Central memory CD4-positive, alpha-beta T cell (primary cell): Measurements from ENCODE around the gene NSF.
"Not testable (repeated sequence)": the region's sequence is repeated elsewhere in the genome, so short reads cannot be mapped to it uniquely, and the experiment has no call there.

ENCODE experiments used
- DNase-seq: peaks from one replicate; pipeline ENCODE4 v3.0.0; 2022

NSF gene

DNA sequence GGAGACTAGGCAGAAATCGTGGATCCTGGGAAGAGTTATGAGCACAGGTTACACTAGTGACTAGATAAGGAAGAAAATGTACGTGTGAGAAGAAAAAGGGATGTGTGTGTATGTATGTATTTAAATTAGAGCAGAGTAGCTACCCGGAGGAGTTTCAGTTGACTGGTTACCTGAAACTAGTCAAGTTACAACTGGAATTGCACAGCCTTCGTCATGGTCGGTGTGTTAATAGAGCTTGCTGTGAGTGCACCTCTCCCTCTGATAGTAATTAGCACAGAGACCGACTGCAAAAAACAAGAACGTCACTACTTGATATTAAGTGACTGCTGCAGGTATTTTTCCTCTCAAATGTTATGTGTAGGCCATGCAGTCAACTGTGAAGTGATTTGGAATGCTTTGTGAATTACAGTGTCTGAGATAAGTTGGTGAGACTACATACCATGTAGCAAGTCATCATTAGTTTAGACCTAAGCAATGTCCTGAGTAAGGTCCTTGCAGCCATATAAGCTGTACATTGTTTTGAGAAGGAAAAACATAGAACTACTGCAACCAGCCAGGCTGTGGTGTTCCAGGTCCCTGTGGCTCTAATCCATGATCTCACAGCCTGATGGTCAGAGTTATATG is 132.3 kb downstream of the NSF start:
- no peak for DNase-seq

DNA sequence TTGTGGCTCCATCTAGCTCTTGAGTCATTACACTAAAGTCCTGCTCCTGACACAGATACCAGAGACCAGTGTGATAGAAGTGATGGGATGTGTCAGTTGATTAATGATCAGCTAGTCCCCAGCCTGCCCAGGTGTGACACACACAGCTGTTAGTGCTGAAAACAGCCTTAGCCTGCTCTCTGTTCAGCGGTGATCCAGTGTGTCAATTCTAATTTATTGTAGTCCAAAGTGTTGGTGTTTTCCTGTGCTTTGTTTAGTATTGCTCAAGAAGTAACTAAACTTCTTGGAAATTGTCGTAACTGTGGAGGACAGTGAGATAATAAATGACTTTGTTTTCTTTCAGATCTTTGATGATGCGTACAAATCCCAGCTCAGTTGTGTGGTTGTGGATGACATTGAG is 135.7 kb downstream of the NSF start:
- no peak for DNase-seq

DNA sequence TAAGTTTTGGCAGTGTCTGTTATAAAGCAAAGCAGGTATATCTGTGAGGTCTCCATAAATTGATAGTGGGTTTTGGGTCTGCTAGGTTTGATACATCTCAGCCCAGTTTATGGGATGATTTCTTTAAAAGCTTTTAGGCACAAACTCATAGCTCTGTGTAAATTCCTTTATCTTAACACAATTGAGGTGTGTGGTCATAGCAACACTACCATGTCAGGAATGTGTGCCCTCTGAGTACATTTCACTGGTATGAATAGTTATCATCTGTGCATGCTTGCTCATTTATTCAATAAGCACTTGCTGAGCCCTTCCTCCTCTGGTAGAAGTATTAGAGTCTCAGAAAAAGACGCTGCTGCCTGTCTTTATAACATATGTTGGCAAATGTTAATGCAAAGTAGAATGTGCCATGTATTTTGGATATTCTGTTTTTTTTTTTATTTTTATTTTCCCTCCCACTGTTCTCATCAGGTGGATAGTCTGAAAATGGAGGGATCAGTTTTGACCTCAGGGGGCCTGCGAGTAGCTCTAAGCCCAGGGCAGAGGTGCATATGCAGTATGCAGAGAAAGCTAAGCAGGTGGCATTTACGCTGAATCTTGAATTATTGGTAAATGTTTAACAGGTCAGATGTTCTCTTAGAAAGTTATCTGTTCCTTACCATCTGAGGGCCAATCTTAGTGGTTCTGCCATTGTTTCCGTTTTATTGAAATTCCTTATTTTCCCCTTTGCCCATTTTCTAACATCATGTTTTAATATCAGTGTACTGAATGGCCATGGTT is 137.3 kb downstream of the NSF start:
- no peak for DNase-seq

DNA sequence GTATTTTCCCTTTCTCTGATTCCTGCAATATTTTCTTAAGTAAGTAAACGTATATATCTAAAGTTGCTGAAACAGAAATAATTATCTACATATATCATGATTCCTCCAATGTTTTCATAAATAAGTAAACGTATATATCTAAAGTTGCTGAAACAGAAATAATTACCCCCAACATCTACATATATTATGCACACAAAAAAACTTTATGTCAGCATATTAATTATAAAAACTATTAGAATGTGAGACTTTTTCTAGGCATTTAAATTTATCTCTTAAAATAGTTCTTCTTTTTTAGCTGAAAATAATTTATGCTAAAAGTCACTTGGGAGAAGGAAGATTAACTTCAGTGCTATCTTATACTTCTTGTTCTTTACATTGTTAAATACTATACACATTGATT is 139.6 kb downstream of the NSF start:
- DNase-seq: no peak

DNA sequence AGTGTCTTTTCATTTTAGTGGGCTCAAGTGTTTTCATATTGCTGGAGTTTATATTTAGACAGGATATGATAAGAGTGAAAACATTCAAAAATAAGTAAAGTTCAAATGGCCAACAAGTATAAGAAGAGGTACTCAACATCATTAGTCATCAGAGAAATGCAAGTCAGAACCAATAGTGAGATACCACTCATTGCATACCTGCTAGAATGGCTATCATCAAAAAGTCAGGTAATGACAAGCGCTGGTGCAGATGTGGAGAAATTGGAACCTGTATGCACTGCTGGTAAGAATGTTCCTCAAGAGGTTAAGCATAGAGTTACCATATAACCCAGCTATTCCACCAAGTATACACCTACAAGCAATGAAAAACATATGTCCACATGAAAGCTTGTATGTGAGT is 140.2 kb downstream of the NSF start:
- DNase-seq: no peak

DNA sequence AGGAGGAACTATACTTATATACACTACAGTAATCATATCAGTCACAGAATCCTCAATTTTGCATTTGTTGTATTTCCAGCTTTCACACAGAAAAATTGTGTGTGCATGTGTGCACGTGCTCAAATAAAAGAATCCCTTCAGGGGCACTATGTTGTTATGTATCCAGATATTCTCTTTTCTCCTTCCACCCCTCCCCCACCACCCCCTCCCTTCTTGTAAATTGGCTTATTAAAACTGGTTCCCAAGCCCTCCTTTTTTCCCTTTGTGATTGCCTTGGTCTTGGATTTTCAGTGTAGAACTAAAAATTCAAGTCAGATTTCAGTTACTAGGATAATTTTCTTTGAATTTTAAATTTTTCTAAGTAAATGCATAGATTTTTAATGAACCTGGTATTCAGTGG is 141.7 kb downstream of the NSF start:
- DNase-seq: no peak

DNA sequence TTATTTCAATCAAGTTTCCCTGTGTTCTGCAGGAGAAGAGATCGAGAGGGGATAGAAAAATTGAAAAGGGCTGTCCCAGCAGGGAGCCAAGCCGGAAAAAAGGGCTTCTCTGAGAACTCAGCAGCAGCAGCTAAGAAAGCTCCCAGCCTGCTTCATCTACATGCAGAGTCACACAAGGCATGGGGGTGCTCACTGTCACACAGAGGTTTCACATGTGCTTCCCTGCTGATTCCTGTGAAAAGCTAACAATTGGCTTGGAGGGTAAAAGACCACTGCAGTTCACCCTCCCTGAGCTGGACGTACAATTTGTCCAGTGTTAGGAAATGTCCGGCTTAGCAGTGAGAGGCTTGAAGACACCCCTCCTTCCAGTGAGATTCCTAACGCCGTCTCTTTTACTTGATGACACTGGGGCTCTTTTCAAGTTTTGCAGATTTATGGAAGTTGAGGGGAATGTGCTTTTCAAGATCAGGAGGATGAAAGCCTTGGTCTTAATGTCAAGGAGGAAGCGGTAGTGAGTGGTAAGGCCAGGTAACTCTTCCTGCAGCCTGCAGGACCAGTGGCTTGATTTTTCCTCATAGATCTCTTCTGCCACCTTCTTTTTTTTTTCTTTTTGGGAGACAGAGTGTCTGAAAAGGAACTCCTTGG is 142.4 kb downstream of the NSF start:
- no peak for DNase-seq

DNA sequence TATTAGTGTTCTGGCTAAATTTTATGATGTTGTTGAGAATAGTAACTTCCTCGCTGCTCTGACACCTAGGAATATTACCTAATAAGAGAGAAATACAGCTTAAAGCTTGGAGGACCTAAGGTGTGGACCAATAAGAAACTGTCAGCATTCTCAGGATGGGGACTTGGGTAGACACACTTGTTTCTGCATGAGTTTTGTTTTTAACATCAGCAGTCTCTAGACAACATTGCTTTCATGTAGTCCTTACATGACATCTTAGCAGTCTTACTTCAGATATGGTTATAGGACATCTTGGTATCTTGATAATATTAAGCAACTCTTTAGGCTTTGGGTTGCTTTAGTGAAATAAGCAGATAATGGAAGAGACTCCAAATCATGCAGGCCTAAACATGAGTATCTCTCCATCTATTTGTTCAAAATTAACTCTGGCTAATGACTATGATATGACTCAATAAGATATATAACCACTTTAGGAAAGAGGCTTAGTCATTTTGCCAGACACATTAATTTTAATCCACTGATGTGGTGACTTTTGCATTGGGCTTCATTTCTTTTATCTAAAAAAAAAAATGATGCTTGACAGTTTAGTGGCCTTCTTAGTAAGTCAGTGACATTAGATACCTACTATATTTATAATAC is 143.5 kb downstream of the NSF start:
- DNase-seq: no peak

DNA sequence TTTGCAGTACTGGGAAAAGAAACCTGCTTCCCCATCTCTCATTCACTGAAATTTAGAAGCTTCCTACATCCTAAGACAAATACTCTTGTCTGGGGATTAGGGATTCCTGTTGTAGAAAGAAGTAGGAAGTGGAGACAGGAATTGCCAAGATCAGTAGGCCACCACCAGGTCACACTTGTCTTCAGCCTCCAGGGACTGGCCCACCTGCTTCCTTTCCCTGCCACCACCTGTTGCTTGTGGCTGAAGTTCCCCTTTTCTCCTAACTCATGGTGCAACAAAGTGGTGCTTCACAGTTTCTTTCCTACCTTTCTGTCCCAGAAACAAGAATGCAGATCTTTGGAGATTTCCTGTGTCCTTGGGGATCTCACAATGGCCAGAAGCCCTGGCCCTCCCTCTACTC is 145.6 kb downstream of the NSF start:
- DNase-seq: no peak

DNA sequence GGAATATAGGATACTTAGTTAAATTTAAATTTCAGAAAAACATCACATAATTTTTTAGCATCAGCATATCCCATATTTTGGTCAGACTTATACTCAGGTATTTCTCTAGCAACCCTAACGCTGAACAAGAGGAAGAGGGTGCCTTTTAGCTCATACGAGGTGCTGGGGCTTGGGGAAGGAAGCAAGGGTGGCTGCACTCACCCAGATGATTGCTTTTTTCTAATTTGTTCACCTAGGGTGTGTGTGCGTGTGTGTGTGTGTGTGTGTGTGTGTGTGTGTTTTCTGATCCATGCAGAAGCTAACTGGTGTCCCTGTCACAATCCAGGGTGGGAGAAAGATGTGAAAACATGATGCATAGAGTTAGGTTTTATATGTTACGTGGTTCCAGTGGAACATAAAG is 146.9 kb downstream of the NSF start:
- no peak for DNase-seq

DNA sequence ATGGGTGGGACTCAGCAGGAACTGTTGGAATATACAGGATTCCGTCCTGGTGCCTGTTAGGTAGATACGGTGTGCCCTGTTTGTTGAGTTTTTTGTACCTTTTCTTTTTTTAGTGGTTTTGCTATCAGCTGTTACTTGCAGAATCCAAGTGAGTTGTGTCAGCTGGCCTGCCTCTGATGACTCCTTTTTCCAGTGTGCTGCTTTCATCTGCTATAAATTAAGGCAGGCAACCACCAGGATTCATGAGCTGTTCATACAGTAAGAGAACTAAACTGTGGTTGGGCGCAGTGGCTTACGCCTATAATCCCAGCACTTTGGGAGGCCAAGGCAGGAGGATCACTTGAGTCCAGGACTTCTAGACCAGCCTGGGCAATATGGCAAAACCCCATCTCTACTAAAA is 148.1 kb downstream of the NSF start:
- no peak for DNase-seq

DNA sequence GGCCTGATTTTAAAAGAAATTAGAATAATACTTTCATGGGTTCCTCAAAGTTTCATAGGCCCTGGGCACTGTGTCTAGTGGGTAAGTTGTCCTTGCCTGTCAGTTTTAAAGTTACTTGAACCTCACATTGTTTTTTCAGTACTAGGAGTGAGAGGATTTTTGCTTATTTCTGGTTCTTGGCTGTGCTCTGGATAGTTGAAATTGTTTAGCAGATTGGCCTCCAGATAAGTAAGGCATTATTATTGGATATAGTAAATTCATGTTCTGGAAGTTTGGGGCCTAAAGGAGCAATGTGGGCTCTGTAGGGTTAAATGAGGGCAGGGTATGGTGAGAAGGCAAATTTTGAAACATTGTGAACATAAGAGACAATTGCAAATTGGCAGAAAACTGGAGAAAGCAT is 149.5 kb downstream of the NSF start:
- no peak for DNase-seq

DNA sequence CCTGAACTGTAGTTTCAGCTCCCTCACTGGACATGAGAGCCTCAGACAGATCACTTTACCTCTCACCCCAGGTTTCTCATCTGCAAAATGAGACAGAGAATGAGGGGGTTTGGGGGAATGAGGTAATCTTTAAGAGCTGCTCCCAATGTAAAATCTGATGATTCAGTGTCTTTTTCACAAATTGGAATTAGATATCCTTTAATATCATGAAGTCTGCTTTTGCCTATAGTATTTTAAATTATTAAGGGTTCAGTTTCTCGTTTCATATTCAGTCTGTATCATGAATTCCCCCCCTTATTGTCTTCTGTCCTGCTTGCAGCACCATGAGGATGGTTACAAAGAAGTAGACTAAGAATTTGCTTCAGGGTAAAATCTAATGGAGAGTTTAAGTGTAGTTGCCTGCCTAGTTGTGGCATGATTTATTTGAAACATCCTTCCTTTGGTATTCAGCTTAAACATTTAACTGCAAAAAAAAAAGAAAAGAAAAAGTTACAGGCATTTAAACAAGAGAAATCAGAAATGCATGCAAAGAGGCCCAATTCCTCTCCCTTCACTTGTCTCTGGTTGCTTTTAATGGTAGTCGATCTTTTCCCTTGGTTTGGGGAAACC is 150.8 kb downstream of the NSF start:
- no peak for DNase-seq

DNA sequence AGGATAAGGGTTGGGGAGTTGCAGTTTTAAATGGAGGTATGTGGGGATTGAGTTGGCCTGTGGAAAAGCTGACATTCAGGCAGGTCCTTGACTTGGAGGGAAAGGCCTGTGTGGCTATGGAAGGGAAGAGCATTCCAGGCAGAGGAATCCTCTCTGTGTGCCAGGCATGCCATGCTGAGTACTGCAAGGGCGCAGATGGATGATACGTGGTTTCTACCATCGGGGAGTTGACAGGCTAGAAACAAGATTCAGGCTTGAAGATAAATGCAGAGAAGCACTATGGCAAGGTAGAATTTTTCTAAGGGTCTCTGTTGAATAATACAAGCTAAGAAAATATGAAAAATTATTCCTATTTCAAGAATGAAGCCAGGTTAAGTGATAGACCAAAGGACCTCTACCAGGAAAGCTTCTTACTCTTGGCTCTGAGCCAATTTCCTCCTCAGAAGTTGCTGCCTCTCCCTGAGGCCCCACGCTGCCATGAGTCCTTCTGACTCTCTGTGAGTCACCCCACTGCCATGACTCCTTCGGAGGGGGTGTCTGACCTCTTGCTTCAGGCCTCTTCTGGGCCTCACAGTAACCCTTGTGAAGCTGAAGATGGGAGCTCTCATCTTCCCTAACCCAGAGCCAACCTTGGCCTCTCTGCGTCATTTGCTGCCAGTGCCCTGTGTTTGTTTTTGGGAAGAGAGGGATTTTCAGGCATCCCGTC is 152.2 kb downstream of the NSF start:
- no peak for DNase-seq

DNA sequence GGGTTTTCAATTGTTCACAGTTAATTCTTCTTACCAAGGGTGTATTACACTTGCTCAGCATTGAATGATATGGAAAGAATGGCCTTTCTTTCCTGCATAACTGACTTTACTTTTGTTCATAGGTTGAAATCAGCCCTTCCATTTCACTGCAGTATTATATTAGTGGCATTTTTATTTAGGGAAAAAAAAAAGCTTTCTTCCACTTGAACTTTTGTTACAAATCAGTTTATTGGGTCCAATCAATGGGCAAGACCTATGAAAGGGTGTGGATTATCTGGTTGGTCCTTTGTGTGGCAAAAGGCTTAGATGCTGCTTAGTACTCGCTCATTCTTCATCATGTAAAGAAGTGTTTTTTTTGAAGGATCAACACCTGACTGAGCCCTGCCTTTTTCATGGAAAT is 154.0 kb downstream of the NSF start:
- no peak for DNase-seq

DNA sequence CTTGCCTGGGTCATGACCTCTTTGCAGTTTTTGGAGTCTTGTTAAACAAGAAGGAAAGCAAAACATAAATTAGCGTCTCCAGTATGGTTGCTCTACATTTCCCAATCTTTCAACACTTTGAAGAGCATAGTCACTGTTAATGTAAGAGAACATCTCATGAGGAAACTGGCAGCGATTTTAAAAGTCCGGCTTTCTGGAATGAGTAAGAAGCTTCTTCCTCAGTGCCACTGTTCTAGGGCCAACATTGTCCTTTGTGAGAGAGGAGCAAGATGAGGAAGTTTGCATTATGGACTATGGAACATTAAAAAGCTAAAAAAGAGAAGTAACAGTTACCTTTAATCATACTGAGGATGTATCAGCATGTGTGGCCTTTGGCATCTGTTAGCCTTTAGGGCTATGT is 154.9 kb downstream of the NSF start:
- no peak for DNase-seq

DNA sequence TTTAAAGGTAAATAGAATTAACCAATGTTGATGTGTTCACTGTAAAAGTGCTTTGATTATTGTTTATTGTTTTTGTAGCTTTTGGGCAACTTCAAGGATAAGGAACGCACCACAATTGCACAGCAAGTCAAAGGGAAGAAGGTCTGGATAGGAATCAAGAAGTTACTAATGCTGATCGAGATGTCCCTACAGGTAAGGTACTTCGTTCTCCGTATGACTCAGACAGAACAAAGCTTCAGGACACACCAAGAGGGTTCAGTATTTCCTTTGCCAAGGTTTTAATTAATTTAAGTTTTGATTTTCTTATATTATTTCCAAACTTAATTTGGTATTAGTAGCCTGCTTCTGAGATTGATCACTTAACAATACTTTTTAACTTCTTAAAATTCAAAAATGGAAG is 161.0 kb downstream of the NSF start:
- no peak for DNase-seq

DNA sequence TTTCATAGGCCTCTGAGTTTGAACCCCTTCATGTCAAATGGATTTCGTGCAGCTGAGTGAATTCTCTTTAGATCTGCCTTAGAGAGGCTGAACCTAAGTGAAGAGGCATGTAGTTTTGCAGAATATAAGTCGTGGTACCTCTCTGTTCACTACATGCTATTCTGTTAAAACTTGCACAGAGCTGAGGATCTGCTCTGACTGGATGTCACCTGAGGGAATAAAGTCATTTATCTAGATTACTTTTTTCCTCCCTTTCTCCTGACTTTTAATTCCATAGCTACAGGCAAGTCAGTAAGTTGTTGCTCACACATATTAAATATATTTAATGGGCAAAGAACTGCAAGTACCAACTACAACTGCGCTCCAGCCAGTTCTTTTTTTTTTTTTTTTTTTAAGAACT is 163.3 kb downstream of the NSF start:
- no peak for DNase-seq

DNA sequence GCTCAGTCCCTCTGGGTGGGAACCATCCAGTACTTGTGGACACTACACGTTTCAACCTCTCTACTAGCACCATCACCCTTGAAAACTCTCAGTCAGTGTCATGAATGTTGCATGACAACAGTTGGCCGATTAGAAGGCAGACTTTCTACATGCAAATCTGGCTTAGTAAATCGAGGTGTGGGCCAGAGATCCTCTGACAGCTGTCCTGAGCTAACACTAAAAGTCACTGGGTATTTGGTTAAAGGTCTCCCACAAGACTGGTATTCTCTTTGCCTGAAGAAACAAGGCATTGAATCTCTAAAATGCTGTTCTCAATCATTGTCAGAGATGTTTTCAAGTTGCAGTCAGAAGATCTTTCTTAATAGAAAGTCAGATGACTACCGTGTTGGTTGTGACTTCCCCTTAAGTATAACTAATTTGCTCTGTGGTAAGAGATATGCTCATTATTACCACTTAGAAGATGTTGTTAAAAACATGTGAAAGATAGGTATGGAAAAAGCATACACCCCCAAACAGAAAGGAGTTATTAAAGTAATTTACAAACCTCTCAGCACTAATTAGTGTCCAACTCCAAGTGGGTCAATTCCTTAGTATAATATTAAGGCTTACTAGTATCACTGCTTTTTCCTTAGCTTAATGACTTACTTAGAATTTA is 165.7 kb downstream of the NSF start:
- DNase-seq: no peak

DNA sequence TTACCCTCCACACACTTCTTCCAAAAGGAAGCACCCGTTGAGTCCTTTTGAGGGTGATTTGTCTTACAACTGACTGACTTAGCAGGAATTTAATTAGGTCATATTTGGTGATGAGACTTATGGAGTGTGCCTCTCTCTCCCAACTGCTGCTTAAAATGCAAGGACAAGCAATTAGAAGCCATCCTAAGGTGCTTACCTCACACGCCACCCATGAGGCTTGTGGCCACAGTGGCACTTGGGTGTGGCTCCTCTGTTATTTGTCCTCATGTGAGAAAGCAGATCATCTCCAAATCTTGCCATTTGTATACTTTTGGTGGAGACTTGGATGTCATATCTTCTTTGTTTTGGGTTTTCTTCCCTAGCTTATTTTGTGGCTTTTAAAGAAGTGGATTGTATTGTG is 166.4 kb downstream of the NSF start:
- DNase-seq: no peak

DNA sequence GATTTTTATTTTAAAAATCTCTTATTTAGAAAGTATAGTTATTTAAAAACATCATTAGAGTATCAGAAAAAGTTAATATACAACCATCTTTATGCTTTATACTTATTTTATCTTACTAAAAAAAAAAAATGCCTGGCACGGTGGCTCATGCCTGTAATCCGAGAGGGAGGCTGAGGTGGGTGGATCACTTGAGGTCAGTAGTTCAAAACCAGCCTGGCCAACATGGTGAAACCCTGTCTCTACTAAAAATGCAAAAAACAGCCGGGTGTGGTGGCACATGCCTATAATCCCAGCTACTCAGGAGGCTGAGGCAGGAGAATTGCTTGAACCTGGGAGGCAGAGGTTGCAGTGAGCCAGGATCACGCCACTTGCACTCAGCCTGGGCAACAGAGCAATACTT is 167.1 kb downstream of the NSF start:
- not testable (repeated sequence) for DNase-seq

DNA sequence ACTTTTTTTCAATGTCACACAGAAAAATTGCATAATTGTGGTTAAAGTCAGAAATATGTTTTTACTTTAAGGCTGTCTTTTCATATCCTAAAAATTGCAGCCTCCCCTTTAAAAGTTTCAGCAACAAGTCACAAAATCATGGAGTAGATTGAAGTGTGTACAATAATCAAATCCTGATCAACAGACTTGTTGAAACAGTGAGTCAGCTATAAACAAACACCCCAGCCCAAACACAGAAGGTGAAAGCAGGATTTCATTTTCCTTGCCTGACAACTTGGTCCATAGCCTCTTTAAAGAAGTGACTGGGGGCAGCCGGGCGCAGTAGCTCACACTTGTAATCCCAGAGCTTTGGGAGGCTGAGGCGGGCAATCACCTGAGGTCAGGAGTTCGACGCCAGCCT is 168.1 kb downstream of the NSF start:
- DNase-seq: no peak
